Measurements from ENCODE around the gene ZNF473.
"Not testable (repeated sequence)": the region's sequence is repeated elsewhere in the genome, so short reads cannot be mapped to it uniquely, and the experiment has no call there.

The ZNF473 gene

GRCh38 chr19:50099696-50100095, 73.9 kb downstream of the ZNF473 start:
- not testable (repeated sequence) for DNase-seq (ENCODE audit: low read depth)

- DNase-seq (ENCODE audit: low read depth), result not testable (repeated sequence)
These were observed 75.1 kb downstream of the ZNF473 start for GRCh38 chr19:50100946-50101345.

All from fibroblast of gingiva (primary cell).